HepG2 (cell line): ENCODE results near the gene MBOAT7. TPM values are rescaled to one million over a fixed set of nuclear protein-coding genes. Genes with fewer than 3 reads are reported as not detected.

Source experiments
- ASH2L ChIP-seq: fragments of 300-600, 200-600 bp; sonication (generic); IDR thresholded peaks from 2 replicates; pipeline ENCODE4 v1.7.0; 2017; ENCODE audit warnings: low read depth, mild to moderate bottlenecking, moderate library complexity, mixed read lengths, low read length; ENCODE audit not compliant: insufficient read length
- ATRX ChIP-seq: sonication (generic); formaldehyde crosslinking; IDR thresholded peaks from 2 replicates; pipeline ENCODE4 v1.4.0; 2020; ENCODE audit warnings: missing genetic modification reagents, borderline replicate concordance
- BRF2 ChIP-seq: sonication (generic); formaldehyde crosslinking; IDR thresholded peaks from 2 replicates; pipeline ENCODE4 v1.8.1; 2022; ENCODE audit warnings: mild to moderate bottlenecking, missing genetic modification reagents
- DR1 ChIP-seq: sonication (generic); formaldehyde crosslinking; IDR thresholded peaks from 2 replicates; pipeline ENCODE4 v1.8.0; 2021; ENCODE audit warnings: mild to moderate bottlenecking, missing genetic modification reagents, inconsistent platforms
- HMGXB3 ChIP-seq: sonication (generic); formaldehyde crosslinking; IDR thresholded peaks from 2 replicates; pipeline ENCODE4 v1.4.0; 2020; ENCODE audit warnings: missing genetic modification reagents, borderline replicate concordance
- IKZF1 ChIP-seq: fragments of 450-650 bp; IDR thresholded peaks from 2 replicates; pipeline ENCODE4 v1.7.1; 2016
- KLF9 ChIP-seq: IDR thresholded peaks from 2 replicates; pipeline ENCODE4 v1.6.1; 2016; ENCODE audit warnings: low read depth
- RARA ChIP-seq: IDR thresholded peaks from 2 replicates; pipeline ENCODE4 v1.6.1; 2016; ENCODE audit warnings: missing genetic modification reagents, missing compliant biosample characterization
- SPEN ChIP-seq: sonication (generic); formaldehyde crosslinking; IDR thresholded peaks from 2 replicates; pipeline ENCODE4 v1.5.1; 2020; ENCODE audit warnings: low read depth, mild to moderate bottlenecking, missing genetic modification reagents
- STAT5B ChIP-seq: sonication (generic); formaldehyde crosslinking; IDR thresholded peaks from 2 replicates; pipeline ENCODE4 v1.4.0; 2020; ENCODE audit warnings: missing genetic modification reagents
- TARDBP ChIP-seq: sonication (generic); formaldehyde crosslinking; IDR thresholded peaks from 2 replicates; pipeline ENCODE4 v1.8.0; 2022; ENCODE audit warnings: mild to moderate bottlenecking, missing genetic modification reagents
- TSC22D2 ChIP-seq: sonication (generic); formaldehyde crosslinking; IDR thresholded peaks from 2 replicates; pipeline ENCODE4 v1.5.1; 2020; ENCODE audit warnings: missing genetic modification reagents, mild to moderate bottlenecking, borderline replicate concordance
- ZFAT ChIP-seq: sonication (generic); formaldehyde crosslinking; conservative IDR thresholded peaks from 2 replicates; pipeline ENCODE4 v1.8.1; 2023; ENCODE audit warnings: missing genetic modification reagents, inconsistent platforms
- ZMAT5 ChIP-seq: sonication (generic); formaldehyde crosslinking; IDR thresholded peaks from 2 replicates; pipeline ENCODE4 v1.5.0; 2020; ENCODE audit warnings: mild to moderate bottlenecking, low read depth, missing genetic modification reagents, borderline replicate concordance
- ZNF12 ChIP-seq: sonication (generic); formaldehyde crosslinking; IDR thresholded peaks from 2 replicates; pipeline ENCODE4 v1.5.0; 2020; ENCODE audit warnings: missing genetic modification reagents
- ZNF18 ChIP-seq: sonication (generic); formaldehyde crosslinking; IDR thresholded peaks from 2 replicates; pipeline ENCODE4 v1.8.0; 2022; ENCODE audit warnings: mild to moderate bottlenecking, missing genetic modification reagents; ENCODE audit not compliant: insufficient replicate concordance
- ZNF430 ChIP-seq: sonication (generic); formaldehyde crosslinking; IDR thresholded peaks from 2 replicates; pipeline ENCODE4 v1.9.0; 2021; ENCODE audit warnings: mild to moderate bottlenecking, missing genetic modification reagents
- ZNF547 ChIP-seq: sonication (generic); formaldehyde crosslinking; IDR thresholded peaks from 2 replicates; pipeline ENCODE4 v1.5.1; 2020; ENCODE audit warnings: mild to moderate bottlenecking, missing genetic modification reagents
- ZNF557 ChIP-seq: sonication (generic); formaldehyde crosslinking; IDR thresholded peaks from 2 replicates; pipeline ENCODE4 v1.4.0; 2020; ENCODE audit warnings: missing genetic modification reagents
- ZNF605 ChIP-seq: sonication (generic); formaldehyde crosslinking; IDR thresholded peaks from 2 replicates; pipeline ENCODE4 v1.8.0; 2022; ENCODE audit warnings: mild to moderate bottlenecking, missing genetic modification reagents
- ZNF616 ChIP-seq: sonication (generic); formaldehyde crosslinking; IDR thresholded peaks from 2 replicates; pipeline ENCODE4 v1.5.0; 2020; ENCODE audit warnings: low read depth, mild to moderate bottlenecking, missing genetic modification reagents
- ZNF639 ChIP-seq: conservative IDR thresholded peaks from 2 replicates; pipeline ENCODE4 v1.6.1; 2018; ENCODE audit warnings: missing genetic modification reagents
- polyA plus RNA-seq, 8 experiments: library from polyadenylated mRNA; depleted of rRNA in 3 of 8; stranded (reverse) in 7 of 8; unstranded in 1 of 8; fragments of >200 nt; fragmentation: Illumina TruSeq in 4 of 8; extraction: Trizol in 4 of 8; gene quantifications; 2 replicates each; pipeline versions ENCODE4 v1.2.1 to v1.2.3, GENCODE V29; 2011 to 2016; ENCODE audit warnings: low read depth in 4 of 8, missing spikeins in 1 of 8, mixed read lengths in 1 of 8; ENCODE audit not compliant: insufficient read depth in 1 of 8
- total RNA-seq, 5 experiments: library from RNA; depleted of rRNA; stranded (reverse); fragments of >200 nt; fragmentation: Illumina TruSeq; extraction: Trizol; gene quantifications; 2 replicates each; pipeline ENCODE4 v1.2.3, GENCODE V29; 2016; ENCODE audit warnings: low read depth in 1 of 5

The MBOAT7 gene
- total and polyA plus RNA-seq, 2 of the 13 experiments (the other 11 are each of a cell fraction or from before 2014, with no cell fraction given): 22.2 to 25.5 TPM

GRCh38 chr19:54160182-54160811 lies 29.1 kb downstream of the MBOAT7 start (continued):
- no peak for TF ChIP-seq BRF2 (CRISPR knock-in tag)
- no peak for TF ChIP-seq IKZF1
- no peak for TF ChIP-seq ZNF18 (CRISPR knock-in tag)
- TF ChIP-seq ZMAT5 (CRISPR knock-in tag): no peak
- peak; percentile 1; the same call in 1 of the 2 replicates for TF ChIP-seq TARDBP
- no peak for TF ChIP-seq STAT5B (CRISPR knock-in tag)
- TF ChIP-seq ZNF547 (CRISPR knock-in tag): no peak
- TF ChIP-seq SPEN (CRISPR knock-in tag): 0 out of 2 replicates have a peak, but pooled peaks have one; percentile 23
- TF ChIP-seq ASH2L: peak; percentile 3
- TF ChIP-seq ZNF639: no peak
- TF ChIP-seq ZFAT (CRISPR knock-in tag): no peak
- 0 out of 2 replicates have a peak, but pooled peaks have one; percentile 45 for TF ChIP-seq ZNF430 (CRISPR knock-in tag)
- peak; percentile 91 for TF ChIP-seq ZNF605
- TF ChIP-seq TSC22D2 (CRISPR knock-in tag): no peak
- 0 out of 2 replicates have a peak, but pooled peaks have one; percentile 43 for TF ChIP-seq ZNF616
- no peak for TF ChIP-seq ZNF12 (CRISPR knock-in tag)
- no peak for TF ChIP-seq ATRX
- no peak for TF ChIP-seq HMGXB3
- TF ChIP-seq DR1: 0 out of 2 replicates have a peak, but pooled peaks have one; percentile 10
- no peak for TF ChIP-seq ZNF557
- TF ChIP-seq KLF9 (CRISPR knock-in tag): no peak
- no peak for TF ChIP-seq RARA (CRISPR knock-in tag)
